C4-2B (cell line): ENCODE measurements around the gene RFTN2.

Experiments used
- ZFX ChIP-seq: fragments of 450-650 bp; IDR thresholded peaks from 2 replicates; pipeline ENCODE4 v1.6.1; 2017
- TF ChIP-seq, protein P1 (sequence below): fragments of 450-650 bp; conservative IDR thresholded peaks from 2 replicates; pipeline ENCODE4 v1.5.1; 2017; ENCODE audit warnings: mild to moderate bottlenecking

DNA sequence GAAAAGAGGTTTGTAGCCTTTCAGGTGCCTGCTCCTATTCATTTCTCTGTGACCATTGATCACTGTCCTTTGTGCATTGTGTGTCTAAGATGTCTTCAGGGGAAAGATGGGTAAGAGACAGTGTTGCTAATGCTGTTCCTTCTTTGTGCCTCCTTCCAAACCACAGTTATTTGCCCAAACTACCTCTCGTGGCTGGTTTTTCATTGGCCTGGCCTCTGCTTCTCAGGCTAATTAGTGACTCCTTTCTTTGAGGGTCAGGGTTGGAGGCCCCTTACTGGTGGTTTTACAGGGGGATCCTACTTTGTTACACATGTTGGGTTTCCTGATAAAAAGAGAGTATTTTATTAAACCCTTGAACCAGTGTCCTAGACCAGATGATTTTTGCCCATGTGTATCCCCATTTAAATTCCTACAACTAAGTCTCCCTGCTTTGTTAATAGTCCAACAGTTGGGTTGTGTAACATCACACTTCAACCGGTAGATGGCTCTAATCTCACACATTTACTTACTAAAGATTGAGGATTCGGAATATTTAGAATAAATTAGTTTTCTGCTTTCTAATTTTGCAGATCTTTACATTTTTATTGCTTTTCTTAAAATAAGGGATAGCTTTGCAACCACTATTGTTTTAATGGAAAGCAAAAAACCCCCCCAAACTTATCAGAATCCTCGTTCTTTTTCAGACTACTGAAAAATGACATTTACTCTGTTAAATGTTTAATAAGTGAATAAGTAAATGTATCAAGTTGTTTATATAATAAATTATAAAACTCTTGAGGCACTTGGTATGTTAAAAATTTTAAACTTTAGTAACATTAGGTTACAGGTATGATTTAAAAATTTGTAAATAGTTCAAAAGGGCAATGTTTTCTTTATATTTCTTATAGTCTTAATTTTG lies 32.2 kb upstream of the RFTN2 start:
- TF ChIP-seq, protein P1, sequence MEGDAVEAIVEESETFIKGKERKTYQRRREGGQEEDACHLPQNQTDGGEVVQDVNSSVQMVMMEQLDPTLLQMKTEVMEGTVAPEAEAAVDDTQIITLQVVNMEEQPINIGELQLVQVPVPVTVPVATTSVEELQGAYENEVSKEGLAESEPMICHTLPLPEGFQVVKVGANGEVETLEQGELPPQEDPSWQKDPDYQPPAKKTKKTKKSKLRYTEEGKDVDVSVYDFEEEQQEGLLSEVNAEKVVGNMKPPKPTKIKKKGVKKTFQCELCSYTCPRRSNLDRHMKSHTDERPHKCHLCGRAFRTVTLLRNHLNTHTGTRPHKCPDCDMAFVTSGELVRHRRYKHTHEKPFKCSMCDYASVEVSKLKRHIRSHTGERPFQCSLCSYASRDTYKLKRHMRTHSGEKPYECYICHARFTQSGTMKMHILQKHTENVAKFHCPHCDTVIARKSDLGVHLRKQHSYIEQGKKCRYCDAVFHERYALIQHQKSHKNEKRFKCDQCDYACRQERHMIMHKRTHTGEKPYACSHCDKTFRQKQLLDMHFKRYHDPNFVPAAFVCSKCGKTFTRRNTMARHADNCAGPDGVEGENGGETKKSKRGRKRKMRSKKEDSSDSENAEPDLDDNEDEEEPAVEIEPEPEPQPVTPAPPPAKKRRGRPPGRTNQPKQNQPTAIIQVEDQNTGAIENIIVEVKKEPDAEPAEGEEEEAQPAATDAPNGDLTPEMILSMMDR: peak; percentile 83
- no peak for TF ChIP-seq ZFX
